Embryonic facial prominence (tissue), 1 donor: ENCODE results near the gene CLASP2.
"Not testable (repeated sequence)": the region's sequence is repeated elsewhere in the genome, so short reads cannot be mapped to it uniquely, and the experiment has no call there.

Experiments used
- DNase-seq: peaks from one replicate; pipeline ENCODE4 v3.0.0-alpha.2; 2016; ENCODE audit errors: extremely low spot score

The CLASP2 gene

DNA sequence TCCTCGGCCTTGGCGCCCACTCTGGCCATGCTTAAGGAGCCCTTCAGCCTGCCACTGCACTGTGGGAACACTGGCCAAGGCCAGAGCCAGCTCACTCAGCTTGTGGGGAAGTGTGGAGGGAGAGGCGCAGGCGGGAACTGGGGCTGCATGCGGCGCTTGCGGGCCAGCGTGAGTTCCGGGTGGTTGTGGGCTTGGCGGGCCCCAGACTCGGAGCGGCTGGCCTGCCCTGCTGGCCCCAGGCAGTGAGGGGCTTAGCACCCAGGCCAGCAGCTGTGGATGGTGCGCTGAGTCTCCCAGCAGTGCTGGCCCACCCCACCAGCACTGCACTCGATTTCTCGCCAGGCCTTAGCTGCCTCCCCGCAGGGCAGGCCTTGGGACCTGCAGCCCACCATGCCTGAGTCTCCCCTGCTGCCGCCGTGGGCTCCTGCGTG is 264.7 kb downstream of the CLASP2 start:
- no peak for DNase-seq

DNA sequence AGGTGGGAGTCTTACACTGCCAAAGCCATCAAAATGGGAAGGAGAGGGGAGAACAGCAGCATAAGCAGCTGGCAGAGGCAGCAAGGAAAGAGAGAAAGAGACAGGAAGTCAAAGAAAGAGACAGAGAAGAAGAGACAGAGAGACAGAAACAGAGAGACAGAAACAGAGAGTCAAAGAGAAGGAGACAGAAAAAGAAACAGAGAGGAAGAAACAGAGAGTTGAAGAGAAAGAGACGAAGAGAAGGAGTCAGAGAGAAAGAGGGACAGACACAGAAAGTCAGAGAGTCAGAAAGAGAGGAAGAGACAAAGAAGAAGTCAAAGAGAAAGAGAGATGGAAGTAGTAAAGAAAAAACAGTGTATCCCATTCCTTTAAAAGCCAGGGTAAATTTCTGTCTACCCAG is 266.1 kb downstream of the CLASP2 start:
- DNase-seq, result not testable (repeated sequence)

DNA sequence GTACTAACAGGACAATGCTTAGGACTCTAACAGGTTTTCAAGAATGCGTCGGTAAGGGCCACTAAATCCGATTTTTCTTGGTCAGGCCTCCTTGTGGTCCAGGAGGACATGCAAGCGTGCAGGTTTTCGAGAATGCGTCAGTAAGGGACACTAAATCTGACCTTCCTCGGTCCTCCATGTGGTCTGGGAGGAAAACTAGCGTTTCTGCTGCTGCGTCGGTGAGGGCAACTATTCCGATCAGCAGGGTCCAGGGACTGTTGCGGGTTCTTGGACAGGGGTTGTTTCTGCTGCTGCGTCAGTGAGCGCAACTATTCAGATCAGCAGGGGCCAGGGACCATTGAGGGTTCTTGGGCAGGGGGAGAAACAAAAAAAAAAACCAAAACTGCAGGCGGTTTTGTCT is 270.1 kb downstream of the CLASP2 start:
- no peak for DNase-seq

DNA sequence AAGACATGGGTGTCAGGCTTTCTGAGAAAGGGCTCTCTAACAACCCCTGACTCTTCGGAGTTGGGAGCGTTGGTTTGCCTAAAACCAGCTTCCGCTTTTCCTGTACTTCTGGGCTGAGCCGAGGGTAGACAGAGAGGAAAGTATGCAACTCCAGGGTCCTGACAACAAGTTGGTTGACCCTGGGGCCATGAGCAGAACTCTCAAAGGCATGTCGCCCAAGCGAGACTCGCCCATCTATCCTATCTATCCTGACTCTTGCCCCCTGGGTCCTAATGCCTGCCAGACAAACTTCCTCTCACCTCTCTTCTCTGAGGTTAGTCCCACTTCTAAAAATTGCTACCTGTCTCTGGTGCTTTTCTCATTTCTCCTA is 270.8 kb downstream of the CLASP2 start:
- not testable (repeated sequence) for DNase-seq
